Measurements from ENCODE around the gene NOTUM.

The NOTUM gene

DNA sequence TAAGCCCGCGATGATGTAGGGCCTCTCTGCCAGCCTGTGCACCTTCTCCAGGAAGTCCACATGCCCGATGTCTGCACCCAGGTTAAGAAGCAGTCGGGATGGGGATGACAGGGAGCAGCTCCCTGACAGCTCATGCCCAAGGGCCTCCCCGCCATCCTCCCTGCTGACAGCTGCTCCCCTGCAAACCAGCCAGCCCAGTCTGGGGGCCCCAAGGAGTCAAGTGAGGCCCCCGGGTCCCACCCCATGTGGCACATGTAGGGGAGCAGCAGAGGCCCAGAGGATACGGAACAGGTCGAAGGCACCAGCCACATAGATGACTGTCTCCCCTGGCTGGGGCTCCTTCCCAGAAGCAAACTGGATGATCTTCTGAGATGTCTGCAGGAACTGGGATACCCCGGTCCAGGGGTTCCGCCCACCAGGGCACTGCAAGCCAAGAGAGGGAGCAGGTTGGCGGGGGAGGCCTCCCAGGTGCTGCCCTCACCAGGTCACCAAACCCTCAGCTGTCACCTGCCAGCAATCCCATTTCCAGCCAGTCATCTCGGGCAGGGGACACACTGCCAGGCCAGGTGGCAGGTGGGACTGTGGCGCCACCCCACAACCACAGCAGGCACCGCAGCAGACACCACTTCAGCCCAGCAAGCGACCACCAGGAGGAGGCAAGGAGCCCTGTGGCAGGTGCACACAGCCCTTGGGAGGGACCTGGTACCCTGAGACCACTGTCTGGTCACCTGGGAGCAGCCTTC is 54.3 kb downstream of the NOTUM start:
- Histone ChIP-seq H3K36me3 (ENCODE audit: insufficient read depth, low read length) (peaks cover 3% of the 10 kb centered on the region; the same call in 1 of the 2 replicates), H3K27me3 (ENCODE audit: insufficient read depth, low read length, poor library complexity, severe bottlenecking) (no peaks in the 10 kb centered on the region), H3K4me1 (ENCODE audit: insufficient read depth, low read length, poor library complexity, severe bottlenecking) (peaks cover 14% of the 10 kb centered on the region)

GRCh38 chr17:81905993-81906392 is 55.0 kb downstream of the NOTUM start:
- Histone ChIP-seq H3K4me2 (ENCODE audit: low read depth, low read length, poor library complexity, severe bottlenecking) (no peak overlapping the region), H4K20me1 (ENCODE audit: insufficient read depth, low read length, poor library complexity, severe bottlenecking) (peaks cover 13% of the 10 kb centered on the region), H3K9ac (ENCODE audit: low read depth, low read length, poor library complexity, severe bottlenecking) (no peak overlapping the region), H3K79me2 (ENCODE audit: insufficient read depth, low read length) (peaks cover 21% of the 10 kb centered on the region), H3K9me2 (replicated peaks; ENCODE audit: low read depth, low read length) (no peaks in the 10 kb centered on the region), H3K36me3 (ENCODE audit: insufficient read depth, low read length) (peaks cover 3% of the 10 kb centered on the region; the same call in 1 of the 2 replicates), H2AFZ (ENCODE audit: low read length) (no peak overlapping the region), H3K27me3 (ENCODE audit: insufficient read depth, low read length, poor library complexity, severe bottlenecking) (no peaks in the 10 kb centered on the region), H3K9me3 (ENCODE audit: insufficient read depth, low read depth, low read length) (no peaks in the 10 kb centered on the region), H3K4me3 (ENCODE audit: low read length, poor library complexity, severe bottlenecking) (no peak overlapping the region), H3K4me1 (ENCODE audit: insufficient read depth, low read length, poor library complexity, severe bottlenecking) (peaks cover 14% of the 10 kb centered on the region), H3F3A (ENCODE audit: low read depth) (no peaks in the 10 kb centered on the region)
- TF ChIP-seq, protein P1, sequence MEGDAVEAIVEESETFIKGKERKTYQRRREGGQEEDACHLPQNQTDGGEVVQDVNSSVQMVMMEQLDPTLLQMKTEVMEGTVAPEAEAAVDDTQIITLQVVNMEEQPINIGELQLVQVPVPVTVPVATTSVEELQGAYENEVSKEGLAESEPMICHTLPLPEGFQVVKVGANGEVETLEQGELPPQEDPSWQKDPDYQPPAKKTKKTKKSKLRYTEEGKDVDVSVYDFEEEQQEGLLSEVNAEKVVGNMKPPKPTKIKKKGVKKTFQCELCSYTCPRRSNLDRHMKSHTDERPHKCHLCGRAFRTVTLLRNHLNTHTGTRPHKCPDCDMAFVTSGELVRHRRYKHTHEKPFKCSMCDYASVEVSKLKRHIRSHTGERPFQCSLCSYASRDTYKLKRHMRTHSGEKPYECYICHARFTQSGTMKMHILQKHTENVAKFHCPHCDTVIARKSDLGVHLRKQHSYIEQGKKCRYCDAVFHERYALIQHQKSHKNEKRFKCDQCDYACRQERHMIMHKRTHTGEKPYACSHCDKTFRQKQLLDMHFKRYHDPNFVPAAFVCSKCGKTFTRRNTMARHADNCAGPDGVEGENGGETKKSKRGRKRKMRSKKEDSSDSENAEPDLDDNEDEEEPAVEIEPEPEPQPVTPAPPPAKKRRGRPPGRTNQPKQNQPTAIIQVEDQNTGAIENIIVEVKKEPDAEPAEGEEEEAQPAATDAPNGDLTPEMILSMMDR (conservative IDR thresholded peaks at IDR 0.05; ENCODE audit: low read length), result no peak
- TF ChIP-seq EZH2phosphoT487 (IDR thresholded peaks at IDR 0.05; ENCODE audit: borderline replicate concordance), result no peak

More for the DNA sequence above, 54.3 kb downstream of the NOTUM start:
- no peaks in the 10 kb centered on the region for H3K9me3 ChIP-seq (ENCODE audit: insufficient read depth, low read depth, low read length)
- H3K79me2 ChIP-seq (ENCODE audit: insufficient read depth, low read length), result peaks cover 21% of the 10 kb centered on the region
- no peaks in the 10 kb centered on the region for H3K9me2 ChIP-seq (replicated peaks; ENCODE audit: low read depth, low read length)
- H2AFZ ChIP-seq (ENCODE audit: low read length), result no peak overlapping the region
- no peak overlapping the region for H3K4me2 ChIP-seq (ENCODE audit: low read depth, low read length, poor library complexity, severe bottlenecking)
- no peaks in the 10 kb centered on the region for H3F3A ChIP-seq (ENCODE audit: low read depth)
- TF ChIP-seq EZH2phosphoT487 (IDR thresholded peaks at IDR 0.05; ENCODE audit: borderline replicate concordance), result no peak
- TF ChIP-seq, protein P1 (conservative IDR thresholded peaks at IDR 0.05; ENCODE audit: low read length), result peak; percentile 50
- H3K9ac ChIP-seq (ENCODE audit: low read depth, low read length, poor library complexity, severe bottlenecking), result no peak overlapping the region
- no peak overlapping the region for H3K4me3 ChIP-seq (ENCODE audit: low read length, poor library complexity, severe bottlenecking)
- H4K20me1 ChIP-seq (ENCODE audit: insufficient read depth, low read length, poor library complexity, severe bottlenecking), result peaks cover 15% of the 10 kb centered on the region

- peaks cover 15% of the 10 kb centered on the region for H3K79me2 ChIP-seq (ENCODE audit: insufficient read depth, low read length)
- no peaks in the 10 kb centered on the region for H3K9me3 ChIP-seq (ENCODE audit: insufficient read depth, low read depth, low read length)
- no peak overlapping the region for H3K9ac ChIP-seq (ENCODE audit: low read depth, low read length, poor library complexity, severe bottlenecking)
- peaks cover 3% of the 10 kb centered on the region; the same call in 1 of the 2 replicates for H3K36me3 ChIP-seq (ENCODE audit: insufficient read depth, low read length)
- no peak for TF ChIP-seq EZH2phosphoT487 (IDR thresholded peaks at IDR 0.05; ENCODE audit: borderline replicate concordance)
- TF ChIP-seq, protein P1 (conservative IDR thresholded peaks at IDR 0.05; ENCODE audit: low read length), result no peak
- no peaks in the 10 kb centered on the region for H3F3A ChIP-seq (ENCODE audit: low read depth)
- no peaks in the 10 kb centered on the region for H3K9me2 ChIP-seq (replicated peaks; ENCODE audit: low read depth, low read length)
- no peak overlapping the region for H3K4me2 ChIP-seq (ENCODE audit: low read depth, low read length, poor library complexity, severe bottlenecking)
- no peak overlapping the region for H3K4me3 ChIP-seq (ENCODE audit: low read length, poor library complexity, severe bottlenecking)
- peaks cover 13% of the 10 kb centered on the region for H3K4me1 ChIP-seq (ENCODE audit: insufficient read depth, low read length, poor library complexity, severe bottlenecking)
- no peak overlapping the region for H2AFZ ChIP-seq (ENCODE audit: low read length)
- peaks cover 9% of the 10 kb centered on the region for H4K20me1 ChIP-seq (ENCODE audit: insufficient read depth, low read length, poor library complexity, severe bottlenecking)
- H3K27me3 ChIP-seq (ENCODE audit: insufficient read depth, low read length, poor library complexity, severe bottlenecking), result no peaks in the 10 kb centered on the region
Observed at GRCh38 chr17:81905424-81905875, 55.5 kb downstream of the NOTUM start.
